ENCODE measurements around the gene RBM34.
"Not testable (repeated sequence)": the region's sequence is repeated elsewhere in the genome, so short reads cannot be mapped to it uniquely, and the experiment has no call there.

- TF ChIP-seq CTCF, POLR2A, EP300 (IDR thresholded peaks at IDR 0.05): not testable (repeated sequence)
Observed at GRCh38 chr1:235092415-235092814, 68.6 kb downstream of the RBM34 start.

All from stomach (tissue), 4 donors.